IPS-20b (cell line): ENCODE results near the gene CIRBP.
A peak's percentile ranks its signal among the peaks of the same experiment; 100 is the strongest.

Source experiments
- H3K27ac ChIP-seq: one replicate; pipeline ENCODE4 v1.5.1; 2013; ENCODE audit warnings: low read length
- H3K27me3 ChIP-seq: 2 replicates; pipeline ENCODE4 v1.6.1; 2013; ENCODE audit warnings: mild to moderate bottlenecking, low read length, inconsistent platforms; ENCODE audit not compliant: insufficient read depth
- H3K36me3 ChIP-seq: 2 replicates; pipeline ENCODE4 v1.6.1; 2013; ENCODE audit warnings: low read depth, mild to moderate bottlenecking, inconsistent platforms, low read length, moderate library complexity; ENCODE audit not compliant: insufficient read depth
- H3K4me1 ChIP-seq: 2 replicates; pipeline ENCODE4 v1.6.1; 2013; ENCODE audit warnings: mild to moderate bottlenecking, control low read depth, inconsistent platforms, low read length, moderate library complexity; ENCODE audit not compliant: insufficient read depth
- H3K4me3 ChIP-seq: 2 replicates; pipeline ENCODE4 v1.5.1; 2013; ENCODE audit warnings: mild to moderate bottlenecking, low read length, inconsistent platforms
- H3K9ac ChIP-seq: 2 replicates; pipeline ENCODE4 v1.6.1; 2013; ENCODE audit warnings: low read depth, mild to moderate bottlenecking, inconsistent platforms, low read length, moderate library complexity
- H3K9me3 ChIP-seq: 2 replicates; pipeline ENCODE4 v1.6.1; 2013; ENCODE audit warnings: mild to moderate bottlenecking, low read depth, low read length, inconsistent platforms; ENCODE audit not compliant: insufficient read depth

CIRBP gene

DNA sequence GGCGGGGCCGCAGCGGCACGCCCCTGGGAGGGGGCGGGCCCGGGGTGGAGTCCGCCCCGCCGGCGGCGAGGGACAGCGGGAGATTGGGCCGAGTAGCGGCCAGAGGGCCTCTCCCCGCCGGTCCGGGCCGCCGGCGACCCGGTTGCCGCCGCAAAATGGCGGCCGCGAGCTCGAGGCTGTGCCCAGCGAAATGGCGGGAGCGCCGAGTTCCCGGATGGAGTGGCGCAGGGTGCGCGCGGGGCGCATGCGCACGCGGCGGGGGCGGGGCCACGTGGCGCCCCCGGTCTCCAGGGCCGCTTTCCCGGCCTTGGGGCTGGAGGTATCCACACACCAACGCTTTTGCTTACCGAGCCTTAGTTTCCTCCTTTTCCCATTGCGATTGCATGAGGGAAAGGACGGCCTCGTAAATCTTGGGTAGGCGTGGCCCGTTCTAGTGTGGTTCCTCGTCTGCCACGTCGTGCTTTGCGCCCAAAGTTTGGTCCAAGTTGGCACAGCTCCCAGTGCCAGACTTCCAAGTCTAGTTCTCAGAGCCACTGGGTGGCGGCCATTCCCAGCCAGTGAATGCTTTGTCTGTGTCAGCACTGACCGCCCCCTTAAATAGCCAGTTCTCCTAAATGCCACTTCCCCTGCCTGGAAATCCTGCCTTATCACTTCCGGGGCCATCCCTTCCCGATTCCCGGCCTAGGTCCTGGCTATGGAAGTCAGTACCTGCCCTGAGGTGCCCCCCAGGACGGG is 513 bp downstream of the CIRBP start:
- H3K27me3 ChIP-seq = peaks cover 17% of the 10 kb centered on the region
- H3K9me3 ChIP-seq = no peaks in the 10 kb centered on the region
- peaks cover 46% of the 10 kb centered on the region for H3K36me3 ChIP-seq
- peaks cover 16% of the 10 kb centered on the region for H3K4me1 ChIP-seq
- H3K27ac ChIP-seq = peak overlapping the region; percentile 80
- H3K9ac ChIP-seq = peak overlapping the region; percentile 97
- peak overlapping the region; percentile 94 for H3K4me3 ChIP-seq

DNA sequence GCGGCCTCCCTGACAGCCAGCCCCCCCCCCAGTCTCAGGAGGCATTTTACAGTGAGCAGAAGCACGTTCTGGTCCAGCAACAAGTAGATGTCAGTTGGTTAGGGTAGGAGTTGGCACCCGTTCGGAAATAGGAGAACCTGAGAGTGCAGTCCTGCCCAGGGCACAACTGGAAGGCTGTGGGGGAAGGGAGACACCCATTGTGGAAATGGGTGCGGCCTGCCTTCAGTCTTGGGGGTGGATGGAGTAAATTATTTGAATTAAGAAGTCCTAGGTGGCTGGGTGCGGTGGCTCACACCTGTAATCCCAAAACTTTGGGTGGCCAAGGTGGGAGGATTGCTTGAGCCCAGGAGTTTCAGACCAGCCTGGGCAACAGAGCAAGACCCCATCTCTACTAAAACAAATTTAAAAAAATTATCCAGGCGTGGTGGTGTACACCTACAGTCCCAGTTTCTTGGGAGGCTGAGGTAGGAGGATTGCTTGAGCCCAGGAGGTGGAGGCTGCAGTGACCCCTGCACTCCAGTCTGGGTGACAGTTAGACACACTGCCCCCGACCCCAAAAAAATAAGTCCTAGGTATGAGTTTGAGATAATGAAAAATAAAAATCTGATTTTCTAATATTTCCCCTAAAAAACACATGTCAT is 1.2 kb downstream of the CIRBP start:
- Histone ChIP-seq H3K9me3 (no peaks in the 10 kb centered on the region), H3K27ac (peak overlapping the region; percentile 80), H3K4me3 (peak overlapping the region; percentile 94), H3K27me3 (peaks cover 17% of the 10 kb centered on the region), H3K4me1 (peaks cover 10% of the 10 kb centered on the region), H3K9ac (peak overlapping the region; percentile 97), H3K36me3 (peaks cover 49% of the 10 kb centered on the region)

DNA sequence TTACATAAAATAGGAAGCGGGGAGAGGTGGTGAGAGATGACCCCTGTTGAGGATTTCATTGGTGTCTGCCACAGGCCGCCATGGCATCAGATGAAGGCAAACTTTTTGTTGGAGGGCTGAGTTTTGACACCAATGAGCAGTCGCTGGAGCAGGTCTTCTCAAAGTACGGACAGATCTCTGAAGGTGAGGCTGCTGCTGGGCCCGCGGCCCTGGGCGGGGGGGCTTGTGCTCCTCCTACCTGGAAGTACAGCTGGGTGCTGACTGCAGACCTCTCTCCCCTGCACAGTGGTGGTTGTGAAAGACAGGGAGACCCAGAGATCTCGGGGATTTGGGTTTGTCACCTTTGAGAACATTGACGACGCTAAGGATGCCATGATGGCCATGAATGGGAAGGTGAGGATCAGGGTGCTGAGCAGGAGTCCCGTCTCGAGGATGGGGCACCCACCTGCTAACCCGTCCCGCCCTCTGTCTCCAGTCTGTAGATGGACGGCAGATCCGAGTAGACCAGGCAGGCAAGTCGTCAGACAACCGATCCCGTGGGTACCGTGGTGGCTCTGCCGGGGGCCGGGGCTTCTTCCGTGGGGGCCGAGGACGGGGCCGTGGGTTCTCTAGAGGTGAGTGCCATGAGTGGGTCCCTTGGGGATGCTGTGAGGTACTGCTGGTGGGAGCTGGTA is 1.9 kb downstream of the CIRBP start:
- Histone ChIP-seq H3K9ac (peak overlapping the region; percentile 97; the same call in 1 of the 2 replicates), H3K27me3 (peaks cover 17% of the 10 kb centered on the region), H3K4me1 (peaks cover 10% of the 10 kb centered on the region), H3K4me3 (peak overlapping the region; percentile 94; the same call in 1 of the 2 replicates), H3K27ac (no peak overlapping the region), H3K9me3 (no peaks in the 10 kb centered on the region), H3K36me3 (peaks cover 49% of the 10 kb centered on the region)

DNA sequence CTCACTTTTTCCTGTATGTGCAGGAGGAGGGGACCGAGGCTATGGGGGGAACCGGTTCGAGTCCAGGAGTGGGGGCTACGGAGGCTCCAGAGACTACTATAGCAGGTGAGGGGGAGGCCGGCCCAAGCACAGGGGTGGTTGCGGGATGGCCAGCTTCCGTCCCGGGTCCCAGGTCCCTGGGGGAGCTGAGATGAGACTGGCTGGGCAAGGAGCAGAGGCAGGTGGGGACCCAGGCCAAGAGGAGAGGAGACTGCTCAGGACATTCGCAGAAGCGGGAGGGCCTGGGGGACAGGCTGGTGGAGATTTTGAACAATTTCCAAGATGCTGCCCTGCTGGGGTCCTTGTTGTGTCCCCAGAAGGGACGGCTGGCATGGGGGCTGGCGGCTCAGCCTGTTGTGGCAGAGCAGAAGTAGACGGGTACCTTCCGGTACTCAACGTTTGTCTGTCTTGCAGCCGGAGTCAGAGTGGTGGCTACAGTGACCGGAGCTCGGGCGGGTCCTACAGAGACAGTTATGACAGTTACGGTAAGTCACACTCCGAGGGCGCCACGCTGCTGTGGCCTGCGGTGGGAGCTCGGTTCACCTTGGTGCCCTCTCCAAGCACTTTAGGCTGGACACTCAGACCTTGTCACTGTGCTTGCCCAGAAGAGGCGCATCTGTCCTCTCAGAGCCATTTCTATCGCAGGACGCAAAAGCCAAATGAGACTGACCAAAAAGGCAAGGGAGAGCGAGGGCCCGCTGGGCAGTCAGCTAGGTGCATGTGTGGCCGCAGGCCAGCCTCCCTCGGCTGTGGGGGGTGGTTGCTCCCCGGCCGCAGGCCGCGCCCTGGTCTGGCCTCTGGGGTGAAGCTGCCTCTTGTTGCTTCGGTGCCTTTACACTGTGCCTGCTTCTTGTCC is 2.6 kb downstream of the CIRBP start:
- no peaks in the 10 kb centered on the region for H3K9me3 ChIP-seq
- H3K9ac ChIP-seq = no peak overlapping the region
- no peak overlapping the region for H3K4me3 ChIP-seq
- peaks cover 10% of the 10 kb centered on the region for H3K4me1 ChIP-seq
- H3K36me3 ChIP-seq = peaks cover 49% of the 10 kb centered on the region
- peaks cover 17% of the 10 kb centered on the region for H3K27me3 ChIP-seq
- H3K27ac ChIP-seq = no peak overlapping the region

DNA sequence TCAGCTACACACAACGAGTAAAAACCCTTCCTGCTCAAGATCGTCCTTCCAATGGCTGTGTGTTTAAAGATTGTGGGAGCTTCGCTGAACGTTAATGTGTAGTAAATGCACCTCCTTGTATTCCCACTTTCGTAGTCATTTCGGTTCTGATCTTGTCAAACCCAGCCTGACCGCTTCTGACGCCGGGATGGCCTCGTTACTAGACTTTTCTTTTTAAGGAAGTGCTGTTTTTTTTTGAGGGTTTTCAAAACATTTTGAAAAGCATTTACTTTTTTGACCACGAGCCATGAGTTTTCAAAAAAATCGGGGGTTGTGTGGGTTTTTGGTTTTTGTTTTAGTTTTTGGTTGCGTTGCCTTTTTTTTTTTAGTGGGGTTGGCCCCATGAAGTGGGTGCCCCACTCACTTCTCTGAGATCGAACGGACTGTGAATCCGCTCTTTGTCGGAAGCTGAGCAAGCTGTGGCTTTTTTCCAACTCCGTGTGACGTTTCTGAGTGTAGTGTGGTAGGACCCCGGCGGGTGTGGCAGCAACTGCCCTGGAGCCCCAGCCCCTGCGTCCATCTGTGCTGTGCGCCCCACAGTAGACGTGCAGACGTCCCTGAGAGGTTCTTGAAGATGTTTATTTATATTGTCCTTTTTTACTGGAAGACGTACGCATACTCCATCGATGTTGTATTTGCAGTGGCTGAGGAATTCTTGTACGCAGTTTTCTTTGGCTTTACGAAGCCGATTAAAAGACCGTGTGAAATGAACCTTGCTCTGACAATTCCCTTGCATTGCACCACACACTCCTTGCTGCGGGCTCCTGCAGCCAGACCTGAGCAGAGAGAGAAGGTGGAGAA is 3.5 kb downstream of the CIRBP start:
- Histone ChIP-seq H3K4me3 (no peak overlapping the region), H3K36me3 (peaks cover 49% of the 10 kb centered on the region), H3K27me3 (peaks cover 10% of the 10 kb centered on the region; the same call in 1 of the 2 replicates), H3K27ac (no peak overlapping the region), H3K4me1 (peaks cover 10% of the 10 kb centered on the region), H3K9ac (peak overlapping the region; percentile 37), H3K9me3 (no peaks in the 10 kb centered on the region)

DNA sequence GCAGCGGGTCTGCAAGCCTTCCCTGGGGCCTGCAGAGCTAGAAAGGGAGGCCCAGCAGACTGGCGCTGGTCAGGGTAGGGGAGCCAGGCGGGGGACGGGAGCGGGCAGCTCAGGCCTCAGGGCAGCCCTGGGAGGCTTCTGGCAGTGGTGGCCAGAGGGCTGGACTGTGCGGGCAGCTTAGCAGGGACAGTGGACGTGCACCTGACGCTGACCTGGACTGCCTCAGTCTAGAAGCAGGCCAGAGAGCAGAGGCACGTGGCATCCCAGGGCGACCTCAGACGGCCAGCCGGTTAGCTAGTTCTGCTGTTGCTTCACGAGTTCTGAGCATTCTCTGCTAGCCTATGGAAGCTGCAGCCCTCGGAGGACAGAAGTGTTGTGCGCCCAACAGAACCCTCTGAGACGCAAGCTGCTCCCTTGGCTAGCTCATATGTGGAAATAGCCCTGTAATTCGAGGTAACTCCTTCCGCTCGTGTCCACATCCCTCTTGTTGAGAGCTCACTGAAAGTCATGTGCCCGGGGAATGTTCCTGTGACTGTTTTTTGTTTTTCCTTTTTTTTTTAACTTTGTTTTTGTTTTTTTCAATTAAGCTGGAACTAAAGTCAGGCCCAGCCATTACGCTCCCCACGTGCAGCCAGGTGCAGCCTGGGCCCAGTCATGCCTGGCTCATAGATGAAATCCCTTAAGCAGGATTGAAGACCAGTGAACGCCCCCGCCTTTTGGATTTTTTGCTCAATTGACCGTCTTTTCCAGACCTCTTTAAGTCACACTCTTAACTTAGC is 4.3 kb downstream of the CIRBP start:
- H3K4me1 ChIP-seq = peaks cover 9% of the 10 kb centered on the region
- no peak overlapping the region for H3K4me3 ChIP-seq
- no peak overlapping the region for H3K27ac ChIP-seq
- H3K9me3 ChIP-seq = no peaks in the 10 kb centered on the region
- peaks cover 2% of the 10 kb centered on the region; the same call in 1 of the 2 replicates for H3K27me3 ChIP-seq
- H3K9ac ChIP-seq = peak overlapping the region; percentile 37; the same call in 1 of the 2 replicates
- peaks cover 49% of the 10 kb centered on the region for H3K36me3 ChIP-seq

DNA sequence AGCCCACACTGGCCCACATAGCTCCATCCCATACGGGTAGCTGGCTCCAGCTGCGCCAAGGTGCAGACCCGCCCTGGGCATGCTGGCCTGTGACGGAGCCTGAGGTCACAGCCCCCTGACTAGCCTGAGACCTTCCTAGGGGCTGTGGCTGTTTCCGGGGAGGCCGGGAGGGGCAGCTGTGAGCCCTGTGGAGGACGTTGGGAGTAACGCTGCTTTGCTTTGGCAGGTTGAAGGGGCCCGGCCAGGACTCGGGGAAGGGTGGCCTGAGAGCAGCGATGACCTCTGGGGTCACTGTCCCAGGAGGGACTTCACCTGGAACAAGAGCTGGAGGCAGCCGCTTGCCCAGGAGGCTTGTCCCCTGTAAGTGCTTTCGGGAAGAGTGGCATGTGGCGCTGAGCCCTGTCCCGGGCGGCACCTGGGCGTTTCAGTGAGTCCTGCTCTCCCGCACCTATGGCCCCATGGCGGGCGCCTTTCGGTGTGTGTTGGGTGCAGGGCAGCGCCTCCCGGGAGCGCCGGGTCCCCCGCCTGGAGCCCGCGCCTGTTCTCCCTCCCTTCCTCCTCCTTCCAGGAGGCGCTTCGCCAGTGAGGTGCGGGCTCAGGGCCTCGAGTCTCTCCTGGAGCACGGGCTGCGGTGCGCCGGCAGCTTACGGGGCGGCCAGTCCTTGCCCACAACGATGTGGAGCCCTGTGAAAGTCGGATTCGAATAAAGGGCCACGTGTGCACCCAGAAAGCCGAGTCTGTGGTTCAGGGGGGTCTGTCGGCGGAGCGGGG is 5.1 kb downstream of the CIRBP start:
- peak overlapping the region; percentile 88 for H3K9ac ChIP-seq
- H3K4me1 ChIP-seq = peaks cover 5% of the 10 kb centered on the region
- H3K36me3 ChIP-seq = peaks cover 53% of the 10 kb centered on the region
- peak overlapping the region; percentile 90 for H3K27ac ChIP-seq
- H3K27me3 ChIP-seq = no peaks in the 10 kb centered on the region
- H3K4me3 ChIP-seq = peak overlapping the region; percentile 63; the same call in 1 of the 2 replicates
- no peaks in the 10 kb centered on the region for H3K9me3 ChIP-seq

DNA sequence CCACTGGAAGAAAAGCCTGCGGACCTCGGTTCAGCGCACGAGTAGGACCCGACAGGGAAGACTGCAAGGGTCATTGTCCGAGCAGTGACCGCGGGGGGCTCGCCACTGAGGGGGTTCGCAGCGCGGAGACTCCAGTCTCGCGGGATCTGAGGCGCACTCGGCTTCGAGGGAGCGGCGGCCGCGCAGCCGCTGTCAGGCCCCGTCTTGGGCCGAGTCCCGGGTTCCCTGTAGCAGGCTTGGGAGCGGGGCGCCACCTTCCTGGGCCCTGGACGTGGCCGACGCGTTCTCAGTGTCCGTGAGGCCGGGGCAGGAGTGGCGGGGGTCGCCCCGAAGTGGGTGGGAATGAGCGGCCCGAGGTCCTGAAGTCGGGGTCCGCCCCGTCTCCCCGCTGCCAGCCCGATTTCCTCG is 5.7 kb downstream of the CIRBP start:
- H3K9me3 ChIP-seq = no peaks in the 10 kb centered on the region
- no peaks in the 10 kb centered on the region for H3K27me3 ChIP-seq
- H3K36me3 ChIP-seq = peaks cover 53% of the 10 kb centered on the region
- peak overlapping the region; percentile 90 for H3K27ac ChIP-seq
- peak overlapping the region; percentile 88 for H3K9ac ChIP-seq
- H3K4me3 ChIP-seq = peak overlapping the region; percentile 63; the same call in 1 of the 2 replicates
- H3K4me1 ChIP-seq = peaks cover 5% of the 10 kb centered on the region

DNA sequence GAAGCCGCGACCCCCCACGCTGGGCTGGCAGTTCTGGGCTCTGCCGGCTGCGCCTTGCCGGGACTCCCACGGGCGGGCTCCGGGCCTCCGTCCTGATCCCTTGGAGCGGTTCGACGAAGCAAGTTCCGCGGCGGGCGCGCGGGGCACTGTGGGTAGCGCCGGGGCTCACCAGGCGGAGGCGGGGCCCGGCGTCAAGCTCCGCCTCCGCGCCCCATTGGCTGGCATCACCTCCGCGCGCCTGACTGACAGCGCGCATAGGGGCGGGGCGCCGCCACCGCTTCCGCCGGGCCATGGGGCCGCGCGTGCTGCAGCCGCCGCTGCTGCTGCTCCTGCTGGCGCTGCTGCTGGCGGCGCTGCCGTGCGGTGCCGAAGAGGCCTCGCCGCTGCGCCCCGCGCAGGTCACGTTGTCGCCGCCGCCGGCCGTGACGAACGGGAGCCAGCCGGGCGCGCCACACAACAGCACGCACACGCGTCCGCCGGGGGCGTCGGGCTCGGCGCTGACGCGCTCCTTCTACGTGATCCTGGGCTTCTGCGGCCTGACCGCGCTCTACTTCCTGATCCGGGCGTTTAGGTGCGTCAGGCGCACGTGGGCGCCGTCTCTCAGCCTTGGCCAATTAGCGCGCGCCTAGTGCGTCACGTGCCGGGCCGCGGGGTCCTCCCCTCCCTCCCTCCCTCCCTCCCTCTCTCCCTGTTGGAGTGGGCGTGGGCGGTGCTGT is 6.3 kb downstream of the CIRBP start, which contains the start of gene FAM174C:
Gene FAM174C, plus strand, starts transcription at position 271 of the 716 bp plus-strand sequence. Its CDS starts 20 bp downstream, at position 291.
- Histone ChIP-seq H3K4me1 (peaks cover 5% of the 10 kb centered on the region), H3K4me3 (peak within 1 kb of the TSS; percentile 88), H3K27ac (peak within 1 kb of the TSS; percentile 90), H3K36me3 (peaks cover 50% of the 10 kb centered on the region), H3K27me3 (no peaks in the 10 kb centered on the region), H3K9me3 (no peaks in the 10 kb centered on the region), H3K9ac (peak within 1 kb of the TSS; percentile 93)
